D721Med (cell line): ENCODE data around the gene MESD.

Experiments used
- DNase-seq: peaks from one replicate; pipeline ENCODE4 v3.0.0; 2011; ENCODE audit warnings: low spot score; ENCODE audit not compliant: insufficient read length
- FAIRE-seq: peaks from 2 replicates; lab custom pipeline; 2011; peaks lifted over from hg19 to GRCh38; lab: Jason Lieb, UNC
- CTCF ChIP-seq: IDR thresholded peaks from 2 replicates; pipeline ENCODE4 v1.5.1; 2012; ENCODE audit warnings: mild to moderate bottlenecking, control low read depth; ENCODE audit not compliant: insufficient read depth; ENCODE audit errors: missing control alignments

MESD gene

GRCh38 chr15:80911821-80912220, 77.8 kb downstream of the MESD start:
- DNase-seq (no peak), FAIRE-seq (no peak)
- no peak for TF ChIP-seq CTCF

- DNase-seq = no peak
- TF ChIP-seq CTCF = no peak
- no peak for FAIRE-seq
Observed at GRCh38 chr15:80906159-80906766, 83.4 kb downstream of the MESD start.

- FAIRE-seq = no peak
Observed at GRCh38 chr15:80904998-80905397, 84.6 kb downstream of the MESD start.

GRCh38 chr15:80902298-80902801, 87.3 kb downstream of the MESD start:
- no peak for FAIRE-seq
- DNase-seq = no peak
- TF ChIP-seq CTCF = no peak

More at GRCh38 chr15:80904998-80905397, 84.6 kb downstream of the MESD start:
- TF ChIP-seq CTCF = no peak
- DNase-seq = no peak

GRCh38 chr15:80898040-80898439, 91.6 kb downstream of the MESD start:
- TF ChIP-seq CTCF = no peak
- DNase-seq = no peak
- no peak for FAIRE-seq
